Spleen (tissue), 13 donors: ENCODE data around the gene TSC22D4. TPM values are rescaled to one million over a fixed set of nuclear protein-coding genes. Genes with fewer than 3 reads are reported as not detected.
"Not testable (repeated sequence)": the region's sequence is repeated elsewhere in the genome, so short reads cannot be mapped to it uniquely, and the experiment has no call there.

Experiments used
- DNase-seq: peaks from one replicate; pipeline ENCODE4 v3.0.0-alpha.2; 2020
- H3K27ac ChIP-seq, 8 donors: fragments of 200-600 bp; sonication (generic) in 7 of 8; 1 replicate in 4 of 8; 2 replicates in 4 of 8; pipeline versions ENCODE4 v1.5.0 to v1.8.0; 2016 to 2021; ENCODE audit warnings: inconsistent platforms in 4 of 8, mild to moderate bottlenecking in 4 of 8, moderate library complexity in 1 of 8
- H3K27me3 ChIP-seq, 7 donors: fragments of 200-600 bp; sonication (generic) in 6 of 7; replicated peaks in 1 of 7; 1 replicate in 4 of 7; 2 replicates in 3 of 7; pipeline versions ENCODE4 v1.5.0 to v1.8.0; 2016 to 2021; ENCODE audit warnings: inconsistent platforms in 3 of 7, mild to moderate bottlenecking in 1 of 7
- H3K36me3 ChIP-seq, 6 donors: fragments of 200-600 bp; sonication (generic) in 5 of 6; 1 replicate in 4 of 6; 2 replicates in 2 of 6; pipeline versions ENCODE4 v1.5.0 to v1.8.0; 2016 to 2021; ENCODE audit warnings: inconsistent platforms in 2 of 6
- H3K4me1 ChIP-seq, 6 donors: fragments of 200-600 bp; sonication (generic) in 5 of 6; 1 replicate in 3 of 6; 2 replicates in 3 of 6; pipeline versions ENCODE4 v1.5.0 to v1.8.0; 2016 to 2021; ENCODE audit warnings: inconsistent platforms in 3 of 6
- H3K4me3 ChIP-seq, 8 donors: fragments of 200-600 bp; sonication (generic) in 7 of 8; 1 replicate in 4 of 8; 2 replicates in 4 of 8; pipeline versions ENCODE4 v1.5.0 to v1.8.0; 2016 to 2021; ENCODE audit warnings: inconsistent platforms in 4 of 8, mild to moderate bottlenecking in 4 of 8, moderate library complexity in 2 of 8
- H3K9me3 ChIP-seq, 8 donors: fragments of 200-600 bp; sonication (generic) in 7 of 8; 1 replicate in 4 of 8; 2 replicates in 4 of 8; pipeline versions ENCODE4 v1.5.0 to v1.8.0; 2016 to 2021; ENCODE audit warnings: inconsistent platforms in 4 of 8
- CTCF ChIP-seq, 11 experiments: fragments of 200-600 bp in 7 of 11; fragments of 450-650 bp in 4 of 11; sonication (generic) in 4 of 11; IDR thresholded peaks in 8 of 11; conservative IDR thresholded peaks in 3 of 11; 1 replicate in 7 of 11; 2 replicates in 4 of 11; pipeline versions ENCODE4 v1.4.0 to v1.8.0; 2016 to 2021; ENCODE audit warnings: antibody characterized with exemption in 11 of 11, inconsistent platforms in 4 of 11, mild to moderate bottlenecking in 1 of 11
- POLR2A ChIP-seq, 3 donors: fragments of 450-650 bp; IDR thresholded peaks; one replicate each; pipeline ENCODE4 v1.5.1; 2017; ENCODE audit warnings: antibody characterized with exemption in 3 of 3, mild to moderate bottlenecking in 1 of 3
- POLR2AphosphoS5 ChIP-seq, 3 donors: sonication (generic); formaldehyde crosslinking; IDR thresholded peaks; one replicate each; pipeline ENCODE4 v1.5.1; 2017; ENCODE audit warnings: antibody characterized with exemption in 3 of 3
- WGBS, 5 donors: extraction: QIAGEN DNeasy Blood & Tissue Kit in 3 of 5; methylation state at CpG; one replicate each; pipeline versions ENCODE4 v1.1.5 to v1.1.7; 2013 to 2018; 5-methylcytosine and 5-hydroxymethylcytosine counted together
- intact Hi-C: fragments of 100-400 bp; cut with DNase I; formaldehyde crosslinking; loops from one replicate; pipeline ENCODE4 v1.15.0; 2023; ENCODE audit warnings: low total_unique reads
- long read RNA-seq, 2 donors: transcript quantifications; one replicate each; lab custom pipeline, GENCODE V29; 2026
- polyA plus RNA-seq, 3 donors: library from polyadenylated mRNA; stranded (reverse); fragments of 200-250 nt; gene quantifications; one replicate each; pipeline ENCODE4 v1.2.1, GENCODE V29; 2013
- total RNA-seq, 7 donors: library from RNA; depleted of rRNA in 3 of 7; stranded (reverse); fragments of >200 nt in 3 of 7; fragmentation: NEBNext Ultra II Directional in 4 of 7; extraction: Animal tissue kit (Norgen Biotek cat#: 25700) in 4 of 7; gene quantifications; one replicate each; pipeline versions ENCODE4 v1.1.0 to v1.2.1, GENCODE V29; 2016 to 2021
- donor health status: healthy with polysubstance abuse.
- donor health status: DM: no; HTN: no; CAD: no; lungs with moderate emphysema.
- donor health status: DM: no; HTN: no; CAD: no.
- donor health status: Bipolar disorder and iron deficiency.
- donor health status: healthy.
- donor health status: DM: no; HTN: no; CAD: no.
- donor health status: DM: yes; HTN: yes; CAD: no.

Gene TSC22D4
- total RNA-seq (100 to 1,000 TPM in 3 of 7 donors, 10 to 100 TPM in 4; 67.1 to 119 (median 98.8) TPM), polyA plus RNA-seq (100 to 1,000 TPM in 1 of 3 donors, 10 to 100 TPM in 2; 57.2 to 105 (median 83.9) TPM)
- long read RNA-seq, donor 1, transcript TSC22D4-201 (5 exons, 2,383 nt) = major isoform, 9 of 25 reads
- long read RNA-seq, donor 1, partial matches to known transcripts = 14 of 25 reads
- long read RNA-seq, donor 1, other reads (novel, unspliced or antisense) = 0 of 25 reads
- long read RNA-seq, donor 2, transcript TSC22D4-201 (5 exons, 2,383 nt) = major isoform, 9 of 44 reads
- long read RNA-seq, donor 2, partial matches to known transcripts = 30 of 44 reads
- long read RNA-seq, donor 2, other reads (novel, unspliced or antisense) = 0 of 44 reads

DNA sequence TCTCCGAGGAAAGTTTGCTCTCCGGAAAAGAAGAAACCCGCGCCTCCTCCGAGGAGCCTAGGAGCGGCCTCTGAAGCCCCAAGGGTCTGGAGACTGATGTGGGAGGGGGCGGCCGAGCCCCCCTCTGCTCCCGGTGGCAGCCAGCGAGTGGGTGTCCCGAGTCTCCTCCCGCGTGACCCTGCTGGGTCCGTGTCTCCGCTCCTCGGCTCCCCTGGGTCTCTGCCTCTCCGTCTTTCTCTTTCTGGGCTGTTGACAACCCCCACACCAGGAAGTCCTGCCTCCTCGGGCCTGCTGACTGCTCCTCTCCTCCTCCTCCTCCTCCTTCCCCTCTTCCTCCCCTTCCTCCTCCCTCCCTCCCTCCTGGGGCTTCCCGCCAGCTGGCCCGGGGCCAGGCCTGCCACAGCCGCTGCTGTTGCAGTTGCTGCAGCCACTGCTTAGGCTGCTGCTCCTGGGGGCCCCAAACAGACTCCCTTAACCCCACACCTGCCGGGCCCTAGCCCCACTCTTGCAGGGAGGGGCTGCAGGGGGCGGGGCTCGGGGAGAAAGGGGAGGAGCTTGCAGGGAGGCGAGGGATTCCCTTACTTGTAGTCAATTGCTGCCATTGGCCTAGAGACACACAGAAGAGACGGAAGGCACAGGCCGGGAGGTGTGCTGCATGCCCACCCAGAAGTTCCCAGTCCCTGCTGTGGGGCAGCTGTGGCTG, at the start of gene TSC22D4:
Gene TSC22D4, minus strand, starts transcription at position 257 of the 703 bp plus-strand sequence. CDS start 1,176 bp downstream, outside the sequence.
- Histone ChIP-seq H3K4me1 (peaks cover 37 to 78% (median 61%) of the 10 kb centered on the region in 6 donors), H3K36me3 (peaks cover 0 to 35% (median 12%) of the 10 kb centered on the region in 6 donors), H3K27me3 (peaks cover 0 to 7% (median 0%) of the 10 kb centered on the region in 7 donors), H3K4me3 (peak within 1 kb of the TSS; percentile 90 to 99 (median 96)), H3K9me3 (no peaks in the 10 kb centered on the region), H3K27ac (peak within 1 kb of the TSS; percentile 88 to 99 (median 98))
- DNase-seq = peak; percentile 98
- 0 to 2% (median 1%) methylated on average over 19 to 27 of the region's 27 CpGs for WGBS, 5 donors
- intact Hi-C loops = loop anchor here (10.0 kb wide), 1 partner anchor 226 kb away; the partner anchor contains the start of gene POP7
- TF ChIP-seq POLR2A (IDR thresholded peaks at IDR 0.05) (peak; percentile 8 to 89 (median 85)), CTCF (IDR thresholded peaks at IDR 0.05 in 8 of 11, conservative IDR thresholded peaks at IDR 0.05 in 3 of 11) (peak in 1 of 11 experiments; percentile 18), POLR2AphosphoS5 (IDR thresholded peaks at IDR 0.05) (peak; percentile 95 to 96 (median 95))

DNA sequence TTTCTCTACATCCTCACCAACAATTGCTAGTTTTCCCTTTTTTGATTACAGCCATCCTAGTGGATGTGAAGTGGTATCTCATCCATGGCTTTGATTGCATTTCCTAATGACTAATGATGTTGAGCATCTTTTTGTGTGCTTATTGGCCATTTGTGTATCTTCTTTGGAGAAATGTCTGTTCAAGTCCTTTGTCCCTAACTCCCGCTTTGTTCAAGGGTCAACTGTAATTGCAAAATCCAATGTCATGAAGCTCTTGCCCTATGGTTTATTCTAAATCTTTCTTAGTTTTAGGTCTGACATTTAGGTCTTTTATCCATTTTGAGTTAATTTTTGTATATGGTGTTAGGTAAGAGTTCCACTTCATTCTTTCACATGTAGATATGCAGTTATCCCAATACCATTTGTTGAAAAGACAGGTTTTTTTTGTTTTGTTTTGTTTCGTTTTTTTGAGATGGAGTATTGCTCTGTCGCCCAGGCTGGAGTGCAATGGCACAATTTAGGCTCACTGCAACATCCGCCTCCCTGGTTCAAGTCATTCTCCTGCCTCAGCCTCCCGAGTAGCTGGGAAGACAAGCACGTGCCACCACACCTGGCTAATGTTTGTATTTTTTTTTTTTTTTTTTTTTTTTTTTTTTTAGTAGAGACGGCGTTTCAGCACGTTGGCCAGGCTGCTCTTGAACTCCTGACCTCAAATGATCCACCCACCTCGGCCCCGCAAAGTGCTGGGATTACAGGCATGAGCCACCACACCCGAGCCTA, 49.3 kb upstream of the TSC22D4 start:
- H3K9me3 ChIP-seq = not testable (repeated sequence)

GRCh38 chr7:100523192-100523591, 44.2 kb upstream of the TSC22D4 start:
- H3K4me1 ChIP-seq, H3K9me3 ChIP-seq, H3K27me3 ChIP-seq, H3K36me3 ChIP-seq, H3K4me3 ChIP-seq, intact Hi-C loops, DNase-seq, H3K27ac ChIP-seq: not testable (repeated sequence)
- WGBS, 5 donors = 86 to 92% (median 89%) methylated on average over 8 to 31 of the region's 34 CpGs; no CpG with 5 or more reads in 2 of the 5 donors

More for the DNA sequence above, 49.3 kb upstream of the TSC22D4 start:
- intact Hi-C loops, DNase-seq, H3K4me3 ChIP-seq, H3K36me3 ChIP-seq, H3K4me1 ChIP-seq, H3K27me3 ChIP-seq, H3K27ac ChIP-seq: not testable (repeated sequence)
- 78 to 90% (median 86%) methylated on average over 12 of the region's 12 CpGs for WGBS, 5 donors

DNA sequence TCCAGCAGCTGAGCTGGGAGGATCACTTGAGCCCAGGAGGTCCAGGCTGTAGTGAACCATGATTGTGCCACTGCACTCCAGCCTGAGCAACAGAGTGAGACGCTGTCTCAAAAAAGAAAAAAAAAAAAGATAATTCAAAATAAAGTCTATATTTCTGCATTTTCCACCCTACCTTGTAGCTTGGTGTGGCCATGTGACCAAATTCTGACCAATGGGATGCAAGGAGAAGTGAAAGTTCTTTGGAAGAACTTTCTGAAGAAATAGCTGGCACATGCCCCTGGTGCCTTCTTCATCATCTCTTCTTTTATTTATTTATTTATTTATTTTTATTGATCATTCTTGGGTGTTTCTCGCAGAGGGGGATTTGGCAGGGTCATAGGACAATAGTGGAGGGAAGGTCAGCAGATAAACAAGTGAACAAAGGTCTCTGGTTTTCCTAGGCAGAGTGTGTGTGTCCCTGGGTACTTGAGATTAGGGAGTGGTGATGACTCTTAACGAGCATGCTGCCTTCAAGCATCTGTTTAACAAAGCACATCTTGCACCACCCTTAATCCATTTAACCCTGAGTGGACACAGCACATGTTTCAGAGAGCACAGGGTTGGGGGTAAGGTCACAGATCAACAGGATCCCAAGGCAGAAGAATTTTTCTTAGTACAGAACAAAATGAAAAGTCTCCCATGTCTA, 43.0 kb upstream of the TSC22D4 start:
- 68 to 84% (median 70%) methylated on average over 2 of the region's 3 CpGs for WGBS, 5 donors

DNA sequence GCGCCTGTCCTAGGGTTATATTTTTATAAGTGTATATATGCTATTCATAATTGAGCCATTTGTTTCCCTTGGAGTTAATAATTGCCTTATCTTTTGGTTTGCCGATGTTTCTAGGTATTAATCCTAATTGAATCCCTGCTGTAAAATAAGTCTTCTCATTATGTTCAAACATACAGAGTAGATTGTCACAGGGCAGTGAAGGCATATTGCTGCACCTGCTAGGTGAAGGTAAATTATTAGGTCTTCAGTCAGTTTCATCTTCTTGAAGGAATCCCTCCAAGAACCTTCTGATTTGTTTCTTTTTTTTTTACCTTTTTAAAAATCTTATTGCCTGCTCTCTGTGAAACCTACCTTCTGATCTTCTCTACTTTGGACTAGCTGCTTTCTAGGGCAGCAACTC, 42.1 kb upstream of the TSC22D4 start:
- Histone ChIP-seq H3K36me3 (no peaks in the 10 kb centered on the region), H3K4me1 (peaks cover 0 to 9% (median 8%) of the 10 kb centered on the region in 6 donors), H3K4me3 (no peak overlapping the region), H3K27me3 (no peaks in the 10 kb centered on the region), H3K9me3 (no peaks in the 10 kb centered on the region), H3K27ac (no peak overlapping the region)
- intact Hi-C loops = no loop called here
- DNase-seq = no peak
- TF ChIP-seq POLR2A (IDR thresholded peaks at IDR 0.05) (no peak), CTCF (IDR thresholded peaks at IDR 0.05 in 8 of 11, conservative IDR thresholded peaks at IDR 0.05 in 3 of 11) (no peak), POLR2AphosphoS5 (IDR thresholded peaks at IDR 0.05) (no peak)
- 96 to 100% (median 97%) methylated on average over 2 of the region's 2 CpGs for WGBS, 5 donors

More for the DNA sequence above, 43.0 kb upstream of the TSC22D4 start:
- H3K4me3 ChIP-seq, H3K4me1 ChIP-seq, H3K27me3 ChIP-seq, intact Hi-C loops, H3K9me3 ChIP-seq, DNase-seq, H3K27ac ChIP-seq, H3K36me3 ChIP-seq: not testable (repeated sequence)
